Fibroblast of lung (primary cell): ENCODE measurements around the gene CAMTA1.

ENCODE experiments used
- EZH2 ChIP-seq: IDR thresholded peaks from 2 replicates; pipeline ENCODE4 v1.5.1; 2012; ENCODE audit warnings: low read length, control low read depth, mild to moderate bottlenecking; ENCODE audit errors: missing control alignments
- TF ChIP-seq, protein P1 (sequence below), 2 donors: IDR thresholded peaks in 1 of 2; conservative IDR thresholded peaks in 1 of 2; 1 replicate in 1 of 2; 2 replicates in 1 of 2; pipeline ENCODE4 v1.5.1; 2011 to 2012; ENCODE audit warnings: low read length in 2 of 2, control low read depth in 1 of 2, inconsistent platforms in 1 of 2, low read depth in 1 of 2, mild to moderate bottlenecking in 1 of 2

- TF ChIP-seq, protein P1, sequence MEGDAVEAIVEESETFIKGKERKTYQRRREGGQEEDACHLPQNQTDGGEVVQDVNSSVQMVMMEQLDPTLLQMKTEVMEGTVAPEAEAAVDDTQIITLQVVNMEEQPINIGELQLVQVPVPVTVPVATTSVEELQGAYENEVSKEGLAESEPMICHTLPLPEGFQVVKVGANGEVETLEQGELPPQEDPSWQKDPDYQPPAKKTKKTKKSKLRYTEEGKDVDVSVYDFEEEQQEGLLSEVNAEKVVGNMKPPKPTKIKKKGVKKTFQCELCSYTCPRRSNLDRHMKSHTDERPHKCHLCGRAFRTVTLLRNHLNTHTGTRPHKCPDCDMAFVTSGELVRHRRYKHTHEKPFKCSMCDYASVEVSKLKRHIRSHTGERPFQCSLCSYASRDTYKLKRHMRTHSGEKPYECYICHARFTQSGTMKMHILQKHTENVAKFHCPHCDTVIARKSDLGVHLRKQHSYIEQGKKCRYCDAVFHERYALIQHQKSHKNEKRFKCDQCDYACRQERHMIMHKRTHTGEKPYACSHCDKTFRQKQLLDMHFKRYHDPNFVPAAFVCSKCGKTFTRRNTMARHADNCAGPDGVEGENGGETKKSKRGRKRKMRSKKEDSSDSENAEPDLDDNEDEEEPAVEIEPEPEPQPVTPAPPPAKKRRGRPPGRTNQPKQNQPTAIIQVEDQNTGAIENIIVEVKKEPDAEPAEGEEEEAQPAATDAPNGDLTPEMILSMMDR (conservative IDR thresholded peaks at IDR 0.05 in 1 of 2, IDR thresholded peaks at IDR 0.05 in 1 of 2; ENCODE audit: low read depth in 1 of 2, low read length in 2 of 2), result no peak
- TF ChIP-seq EZH2, result no peak
These were observed 639.2 kb downstream of the CAMTA1 start for GRCh38 chr1:7424352-7424890.
